AG04449 (cell line): ENCODE results near the gene FCAMR.
A peak's percentile ranks its signal among the peaks of the same experiment; 100 is the strongest.

ENCODE experiments used
- CTCF ChIA-PET: fragments of 350-600 bp; formaldehyde crosslinking; extraction: SDS; loops from one replicate; lab custom pipeline; 2021; ENCODE audit warnings: antibody characterized with exemption; lab: Yijun Ruan, JAX
- POLR2A ChIA-PET: fragments of 400-600, 350-600 bp; formaldehyde crosslinking; extraction: SDS; loops from one replicate; lab custom pipeline; 2020; ENCODE audit warnings: antibody characterized with exemption, inconsistent platforms; lab: Yijun Ruan, JAX
- DNase-seq: peaks from one replicate; pipeline ENCODE4 v3.0.0-alpha.2; 2010; ENCODE audit warnings: low read depth, low spot score
- H3K4me3 ChIP-seq: 2 replicates; pipeline ENCODE4 v1.5.1; 2011; ENCODE audit warnings: low read depth, mild to moderate bottlenecking, control low read depth, low read length
- TF ChIP-seq, protein P1 (sequence below): IDR thresholded peaks from one replicate; pipeline ENCODE4 v1.5.1; 2011; ENCODE audit warnings: mild to moderate bottlenecking, moderate library complexity, low read length, control low read depth, inconsistent platforms; ENCODE audit not compliant: insufficient read depth; ENCODE audit errors: missing control alignments

The FCAMR gene

DNA sequence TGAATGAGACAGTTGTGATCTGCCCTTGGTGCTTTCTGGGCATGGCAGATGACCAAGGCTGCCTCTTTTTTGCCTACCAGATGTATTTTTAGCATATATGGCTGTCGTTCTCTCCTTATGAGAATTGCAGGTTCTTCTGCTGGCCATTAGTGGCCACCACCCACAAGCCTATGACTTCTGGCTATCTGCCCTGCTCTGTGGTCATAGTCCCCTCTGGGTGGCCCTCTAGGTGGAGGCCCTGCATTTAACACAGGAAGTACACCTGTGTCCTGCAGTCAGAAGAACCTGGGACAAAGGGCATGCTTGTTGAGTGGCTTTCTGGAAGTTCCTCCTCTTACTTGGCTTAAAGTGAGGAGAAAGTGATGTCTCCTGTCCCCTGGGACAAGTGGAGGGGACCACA is 6.5 kb downstream of the FCAMR start:
- no peak for DNase-seq
- H3K4me3 ChIP-seq, result no peak overlapping the region
- CTCF ChIA-PET, result interaction anchor here (1.4 kb wide), 1 partner anchor 51 kb away, joined by 4 read pairs; no protein-coding TSS in a partner anchor
- TF ChIP-seq, protein P1, sequence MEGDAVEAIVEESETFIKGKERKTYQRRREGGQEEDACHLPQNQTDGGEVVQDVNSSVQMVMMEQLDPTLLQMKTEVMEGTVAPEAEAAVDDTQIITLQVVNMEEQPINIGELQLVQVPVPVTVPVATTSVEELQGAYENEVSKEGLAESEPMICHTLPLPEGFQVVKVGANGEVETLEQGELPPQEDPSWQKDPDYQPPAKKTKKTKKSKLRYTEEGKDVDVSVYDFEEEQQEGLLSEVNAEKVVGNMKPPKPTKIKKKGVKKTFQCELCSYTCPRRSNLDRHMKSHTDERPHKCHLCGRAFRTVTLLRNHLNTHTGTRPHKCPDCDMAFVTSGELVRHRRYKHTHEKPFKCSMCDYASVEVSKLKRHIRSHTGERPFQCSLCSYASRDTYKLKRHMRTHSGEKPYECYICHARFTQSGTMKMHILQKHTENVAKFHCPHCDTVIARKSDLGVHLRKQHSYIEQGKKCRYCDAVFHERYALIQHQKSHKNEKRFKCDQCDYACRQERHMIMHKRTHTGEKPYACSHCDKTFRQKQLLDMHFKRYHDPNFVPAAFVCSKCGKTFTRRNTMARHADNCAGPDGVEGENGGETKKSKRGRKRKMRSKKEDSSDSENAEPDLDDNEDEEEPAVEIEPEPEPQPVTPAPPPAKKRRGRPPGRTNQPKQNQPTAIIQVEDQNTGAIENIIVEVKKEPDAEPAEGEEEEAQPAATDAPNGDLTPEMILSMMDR, result no peak
- POLR2A ChIA-PET, result no interaction called here

DNA sequence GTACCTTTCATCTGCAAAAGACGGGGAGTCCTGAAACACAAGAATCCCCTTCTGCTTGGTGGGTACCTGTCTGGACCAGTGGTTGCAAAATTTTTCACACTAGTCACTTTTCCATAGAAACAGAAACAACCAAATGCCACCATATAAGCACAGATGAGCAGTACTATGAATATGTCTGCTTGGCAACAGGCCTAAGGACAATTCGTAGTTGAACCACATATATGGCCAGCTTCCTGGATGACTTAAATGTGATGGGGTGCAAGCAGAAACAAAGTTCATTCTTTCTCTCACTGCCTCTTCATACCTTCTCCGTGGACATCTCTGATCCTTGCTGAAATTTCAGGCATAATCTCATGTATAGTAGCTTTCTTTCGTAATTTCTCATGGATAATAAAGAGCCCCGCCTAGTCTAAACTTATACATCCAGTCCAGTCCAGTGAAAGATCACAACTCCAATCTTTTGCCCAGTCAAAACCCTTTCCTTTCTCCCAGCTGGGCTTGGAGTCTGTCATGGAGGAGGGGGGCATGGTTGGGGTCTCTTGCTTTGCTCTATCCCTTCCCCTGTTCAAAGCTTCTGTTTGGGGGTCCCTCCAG is 7.0 kb downstream of the FCAMR start:
- CTCF ChIA-PET, result interaction anchor here (1.4 to 2.6 kb wide), 2 partner anchors 20 to 51 kb away, joined by 4 to 8 read pairs; no protein-coding TSS in a partner anchor
- TF ChIP-seq, protein P1, result no peak
- DNase-seq, result peak; percentile 7

DNA sequence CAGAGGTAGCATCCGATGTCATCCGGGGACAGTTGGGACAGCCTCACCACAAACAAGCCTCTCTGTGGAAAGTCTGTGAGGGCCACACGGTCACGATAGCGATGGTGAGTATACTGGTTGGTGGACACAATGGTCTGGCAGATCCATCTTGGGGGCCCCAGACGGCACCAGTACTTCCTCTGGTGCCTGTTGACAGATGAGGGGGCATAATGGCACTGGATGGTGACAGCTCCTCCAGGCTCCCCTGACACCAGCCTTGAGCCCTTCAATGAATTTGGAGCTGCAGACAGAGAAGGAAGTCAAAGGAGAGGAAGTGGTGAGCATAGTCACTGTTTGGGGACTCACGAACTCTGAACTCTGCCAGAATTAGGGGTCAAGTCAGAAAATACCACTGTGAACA is 8.0 kb downstream of the FCAMR start:
- CTCF ChIA-PET, result interaction anchor here (1.0 to 2.6 kb wide), 4 partner anchors 21 to 328 kb away, joined by 3 to 8 read pairs (median 4); no protein-coding TSS in a partner anchor
- POLR2A ChIA-PET, result no interaction called here
- no peak for DNase-seq
- no peak overlapping the region for H3K4me3 ChIP-seq
- TF ChIP-seq, protein P1, result no peak

More for the DNA sequence above, 7.0 kb downstream of the FCAMR start:
- POLR2A ChIA-PET, result no interaction called here
- no peak overlapping the region for H3K4me3 ChIP-seq

GRCh38 chr1:206961668-206962067 is 8.6 kb downstream of the FCAMR start:
- no peak for DNase-seq
- POLR2A ChIA-PET, result no interaction called here
- CTCF ChIA-PET, result interaction anchor here (0.7 to 2.6 kb wide), 6 partner anchors 15 to 327 kb away, joined by 3 to 8 read pairs (median 4); partner anchors contain the start of gene PIGR
- TF ChIP-seq, protein P1, result no peak
- no peak overlapping the region for H3K4me3 ChIP-seq

GRCh38 chr1:206960676-206961386 is 9.4 kb downstream of the FCAMR start:
- CTCF ChIA-PET, result interaction anchor here (0.7 to 2.6 kb wide), 5 partner anchors 14 to 226 kb away, joined by 3 to 8 read pairs (median 4); partner anchors contain the start of gene PIGR
- H3K4me3 ChIP-seq, result no peak overlapping the region
- POLR2A ChIA-PET, result no interaction called here
- TF ChIP-seq, protein P1, result no peak
- DNase-seq, result no peak

DNA sequence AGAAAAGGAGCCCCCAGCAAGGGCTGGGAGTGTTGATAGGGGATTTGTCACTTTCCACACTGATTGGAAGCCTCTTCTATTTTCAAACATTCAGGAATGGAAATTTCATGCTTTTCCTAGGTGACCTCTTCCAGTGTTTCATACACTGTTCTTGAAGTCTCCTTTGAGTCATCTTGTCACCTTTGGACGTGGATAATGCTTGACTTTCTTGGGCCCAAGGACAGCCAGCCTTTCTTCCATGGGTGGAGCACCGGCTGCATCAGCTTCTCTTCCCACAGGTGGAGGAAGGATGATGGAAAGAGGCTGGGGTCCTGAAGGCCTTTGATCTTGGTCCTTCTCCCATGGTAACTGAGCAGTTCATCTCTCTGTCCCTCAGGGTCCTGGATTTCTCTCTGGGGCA is 12.1 kb downstream of the FCAMR start:
- DNase-seq, result no peak
- no peak overlapping the region for H3K4me3 ChIP-seq
- TF ChIP-seq, protein P1, result no peak
- ChIA-PET CTCF (interaction anchor here (0.7 to 1.5 kb wide), 3 partner anchors 14 to 294 kb away, joined by 3 to 4 read pairs (median 3); no protein-coding TSS in a partner anchor), POLR2A (no interaction called here)
